ENCODE data around the gene PDCL3.

DNA sequence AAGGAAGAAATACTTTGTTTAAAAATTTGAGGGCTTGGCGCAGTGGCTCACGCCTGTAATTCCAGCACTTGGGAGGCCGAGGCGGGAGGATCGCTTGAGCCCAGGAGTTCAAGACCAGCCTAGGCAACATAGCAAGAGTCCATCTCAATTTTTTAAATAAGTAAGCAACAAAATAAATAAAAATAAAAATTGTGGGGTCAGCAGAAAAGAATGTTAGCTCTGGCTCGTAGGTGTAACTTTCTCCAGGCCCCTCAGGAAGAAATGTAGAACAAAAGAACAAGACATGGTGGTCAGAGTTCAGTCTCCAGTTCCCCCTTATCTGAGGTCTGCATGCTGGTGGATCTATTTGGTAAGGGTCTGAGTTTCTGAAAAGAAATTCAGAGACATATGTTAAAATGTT lies 20.4 kb upstream of the PDCL3 start:
- TF ChIP-seq, protein P1, sequence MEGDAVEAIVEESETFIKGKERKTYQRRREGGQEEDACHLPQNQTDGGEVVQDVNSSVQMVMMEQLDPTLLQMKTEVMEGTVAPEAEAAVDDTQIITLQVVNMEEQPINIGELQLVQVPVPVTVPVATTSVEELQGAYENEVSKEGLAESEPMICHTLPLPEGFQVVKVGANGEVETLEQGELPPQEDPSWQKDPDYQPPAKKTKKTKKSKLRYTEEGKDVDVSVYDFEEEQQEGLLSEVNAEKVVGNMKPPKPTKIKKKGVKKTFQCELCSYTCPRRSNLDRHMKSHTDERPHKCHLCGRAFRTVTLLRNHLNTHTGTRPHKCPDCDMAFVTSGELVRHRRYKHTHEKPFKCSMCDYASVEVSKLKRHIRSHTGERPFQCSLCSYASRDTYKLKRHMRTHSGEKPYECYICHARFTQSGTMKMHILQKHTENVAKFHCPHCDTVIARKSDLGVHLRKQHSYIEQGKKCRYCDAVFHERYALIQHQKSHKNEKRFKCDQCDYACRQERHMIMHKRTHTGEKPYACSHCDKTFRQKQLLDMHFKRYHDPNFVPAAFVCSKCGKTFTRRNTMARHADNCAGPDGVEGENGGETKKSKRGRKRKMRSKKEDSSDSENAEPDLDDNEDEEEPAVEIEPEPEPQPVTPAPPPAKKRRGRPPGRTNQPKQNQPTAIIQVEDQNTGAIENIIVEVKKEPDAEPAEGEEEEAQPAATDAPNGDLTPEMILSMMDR (IDR thresholded peaks at IDR 0.05) = no peak
- no peak for TF ChIP-seq POLR2AphosphoS5 (IDR thresholded peaks at IDR 0.05)

All from upper lobe of left lung (tissue), 4 donors.